Neural cell (in vitro differentiated cells): ENCODE data around the gene RIPOR2.
A peak's percentile ranks its signal among the peaks of the same experiment; 100 is the strongest.

Experiments
- EP300 ChIP-seq: fragments of 450-650 bp; conservative IDR thresholded peaks from 2 replicates; pipeline ENCODE4 v1.6.1; 2014; ENCODE audit warnings: antibody characterized with exemption, mild to moderate bottlenecking, moderate library complexity; ENCODE audit not compliant: poor library complexity, severe bottlenecking
- EZH2 ChIP-seq: fragments of 200-600, 300-800 bp; shearing (Covaris generic), sonication (generic); IDR thresholded peaks from 2 replicates; pipeline ENCODE4 v1.6.1; 2014; ENCODE audit warnings: antibody characterized with exemption, low read length, borderline replicate concordance, mild to moderate bottlenecking; ENCODE audit not compliant: insufficient read depth, poor library complexity, severe bottlenecking
- MXI1 ChIP-seq: fragments of 450-650 bp; conservative IDR thresholded peaks from 2 replicates; pipeline ENCODE4 v1.6.1; 2014; ENCODE audit warnings: antibody characterized with exemption, mild to moderate bottlenecking; ENCODE audit not compliant: poor library complexity, severe bottlenecking
- POLR2AphosphoS5 ChIP-seq: IDR thresholded peaks from 2 replicates; pipeline ENCODE4 v1.6.1; 2012
- TAF1 ChIP-seq: IDR thresholded peaks from 2 replicates; pipeline ENCODE4 v1.6.1; 2012; ENCODE audit warnings: low read depth
- TF ChIP-seq, protein P1 (sequence below): fragments of 450-650 bp; IDR thresholded peaks from 2 replicates; pipeline ENCODE4 v1.5.1; 2014; ENCODE audit warnings: antibody characterized with exemption, mild to moderate bottlenecking, moderate library complexity; ENCODE audit not compliant: poor library complexity, severe bottlenecking
- TF ChIP-seq, protein P2 (sequence below): IDR thresholded peaks from 2 replicates; pipeline ENCODE4 v1.6.1; 2012; ENCODE audit warnings: borderline replicate concordance

DNA sequence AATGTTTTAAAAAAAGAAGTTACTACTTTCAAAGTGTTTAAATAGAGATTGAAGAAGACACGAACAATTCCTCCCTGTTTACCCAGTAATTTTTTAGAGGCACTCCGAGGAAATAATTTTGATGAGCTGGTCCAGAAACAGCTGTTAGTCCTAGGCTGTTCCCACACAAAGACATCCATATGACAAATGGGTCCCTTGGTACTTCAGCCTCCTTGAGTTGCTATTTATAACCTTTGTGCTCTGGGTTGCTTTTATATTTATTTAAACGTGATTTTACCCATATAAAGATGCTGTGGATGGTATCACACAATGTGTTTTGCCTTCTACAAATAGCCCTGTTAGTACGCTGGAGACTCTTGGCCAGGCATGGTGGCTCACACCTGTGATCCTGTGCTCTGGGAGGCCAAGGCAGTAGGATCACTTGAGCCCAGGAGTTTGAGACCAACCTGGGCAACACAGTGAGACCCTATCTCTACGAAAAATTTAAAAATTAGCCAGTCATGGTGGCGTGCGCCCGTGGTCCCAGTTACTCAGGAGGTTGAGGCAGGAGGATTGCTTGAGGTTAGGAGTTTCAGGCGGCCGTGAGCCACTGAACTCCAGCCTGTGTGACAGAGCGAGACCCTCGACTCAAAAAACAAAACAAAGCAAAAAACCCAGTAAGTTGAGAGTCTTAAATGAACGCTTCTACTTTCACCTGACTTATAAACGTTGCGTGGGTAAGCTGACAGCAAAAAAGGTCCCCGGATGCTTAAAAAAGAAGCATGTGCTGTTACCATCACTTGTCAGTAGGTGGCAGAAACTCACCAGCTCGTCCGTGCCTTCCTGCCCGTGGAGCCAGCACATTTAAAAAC, 80.1 kb downstream of the RIPOR2 start:
- TF ChIP-seq, protein P1, sequence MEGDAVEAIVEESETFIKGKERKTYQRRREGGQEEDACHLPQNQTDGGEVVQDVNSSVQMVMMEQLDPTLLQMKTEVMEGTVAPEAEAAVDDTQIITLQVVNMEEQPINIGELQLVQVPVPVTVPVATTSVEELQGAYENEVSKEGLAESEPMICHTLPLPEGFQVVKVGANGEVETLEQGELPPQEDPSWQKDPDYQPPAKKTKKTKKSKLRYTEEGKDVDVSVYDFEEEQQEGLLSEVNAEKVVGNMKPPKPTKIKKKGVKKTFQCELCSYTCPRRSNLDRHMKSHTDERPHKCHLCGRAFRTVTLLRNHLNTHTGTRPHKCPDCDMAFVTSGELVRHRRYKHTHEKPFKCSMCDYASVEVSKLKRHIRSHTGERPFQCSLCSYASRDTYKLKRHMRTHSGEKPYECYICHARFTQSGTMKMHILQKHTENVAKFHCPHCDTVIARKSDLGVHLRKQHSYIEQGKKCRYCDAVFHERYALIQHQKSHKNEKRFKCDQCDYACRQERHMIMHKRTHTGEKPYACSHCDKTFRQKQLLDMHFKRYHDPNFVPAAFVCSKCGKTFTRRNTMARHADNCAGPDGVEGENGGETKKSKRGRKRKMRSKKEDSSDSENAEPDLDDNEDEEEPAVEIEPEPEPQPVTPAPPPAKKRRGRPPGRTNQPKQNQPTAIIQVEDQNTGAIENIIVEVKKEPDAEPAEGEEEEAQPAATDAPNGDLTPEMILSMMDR: peak; percentile 94
- TF ChIP-seq MXI1: no peak
- no peak for TF ChIP-seq TAF1
- TF ChIP-seq EP300: no peak
- TF ChIP-seq, protein P2, sequence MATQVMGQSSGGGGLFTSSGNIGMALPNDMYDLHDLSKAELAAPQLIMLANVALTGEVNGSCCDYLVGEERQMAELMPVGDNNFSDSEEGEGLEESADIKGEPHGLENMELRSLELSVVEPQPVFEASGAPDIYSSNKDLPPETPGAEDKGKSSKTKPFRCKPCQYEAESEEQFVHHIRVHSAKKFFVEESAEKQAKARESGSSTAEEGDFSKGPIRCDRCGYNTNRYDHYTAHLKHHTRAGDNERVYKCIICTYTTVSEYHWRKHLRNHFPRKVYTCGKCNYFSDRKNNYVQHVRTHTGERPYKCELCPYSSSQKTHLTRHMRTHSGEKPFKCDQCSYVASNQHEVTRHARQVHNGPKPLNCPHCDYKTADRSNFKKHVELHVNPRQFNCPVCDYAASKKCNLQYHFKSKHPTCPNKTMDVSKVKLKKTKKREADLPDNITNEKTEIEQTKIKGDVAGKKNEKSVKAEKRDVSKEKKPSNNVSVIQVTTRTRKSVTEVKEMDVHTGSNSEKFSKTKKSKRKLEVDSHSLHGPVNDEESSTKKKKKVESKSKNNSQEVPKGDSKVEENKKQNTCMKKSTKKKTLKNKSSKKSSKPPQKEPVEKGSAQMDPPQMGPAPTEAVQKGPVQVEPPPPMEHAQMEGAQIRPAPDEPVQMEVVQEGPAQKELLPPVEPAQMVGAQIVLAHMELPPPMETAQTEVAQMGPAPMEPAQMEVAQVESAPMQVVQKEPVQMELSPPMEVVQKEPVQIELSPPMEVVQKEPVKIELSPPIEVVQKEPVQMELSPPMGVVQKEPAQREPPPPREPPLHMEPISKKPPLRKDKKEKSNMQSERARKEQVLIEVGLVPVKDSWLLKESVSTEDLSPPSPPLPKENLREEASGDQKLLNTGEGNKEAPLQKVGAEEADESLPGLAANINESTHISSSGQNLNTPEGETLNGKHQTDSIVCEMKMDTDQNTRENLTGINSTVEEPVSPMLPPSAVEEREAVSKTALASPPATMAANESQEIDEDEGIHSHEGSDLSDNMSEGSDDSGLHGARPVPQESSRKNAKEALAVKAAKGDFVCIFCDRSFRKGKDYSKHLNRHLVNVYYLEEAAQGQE: no peak
- TF ChIP-seq POLR2AphosphoS5: no peak
- no peak for TF ChIP-seq EZH2
